Suppressor macrophage treated with lipopolysaccharide for 1 hour (primary cell): ENCODE measurements around the gene C1RL.

ENCODE experiments used
- DNase-seq, 3 donors: peaks; one replicate each; pipeline ENCODE4 v3.0.0-alpha.2; 2020 to 2022

Gene C1RL

GRCh38 chr12:7108796-7109571, at the start of gene C1RL:
Gene C1RL (minus strand): TSS chr12:7109214. CDS start chr12:7109180, 34 bp downstream.
- DNase-seq = peak; percentile 89 to 91 (median 90)

GRCh38 chr12:7157391-7157790, 48.4 kb upstream of the C1RL start:
- no peak for DNase-seq

- no peak for DNase-seq
These were observed 47.5 kb upstream of the C1RL start for GRCh38 chr12:7156259-7157197.

GRCh38 chr12:7155471-7156034, 46.5 kb upstream of the C1RL start:
- DNase-seq = no peak

- DNase-seq = no peak
These were observed 46.0 kb upstream of the C1RL start for GRCh38 chr12:7154901-7155470.

GRCh38 chr12:7154042-7154441, 45.0 kb upstream of the C1RL start:
- no peak for DNase-seq

GRCh38 chr12:7152818-7153217, 43.8 kb upstream of the C1RL start:
- DNase-seq = no peak

GRCh38 chr12:7151532-7151931, 42.5 kb upstream of the C1RL start:
- DNase-seq = peak in 1 of 3 donors; percentile 32

- no peak for DNase-seq
These were observed 41.8 kb upstream of the C1RL start for GRCh38 chr12:7150841-7151240.

- DNase-seq = no peak
These were observed 41.3 kb upstream of the C1RL start for GRCh38 chr12:7150356-7150755.

GRCh38 chr12:7146906-7147305, 37.9 kb upstream of the C1RL start:
- DNase-seq = no peak

GRCh38 chr12:7146228-7146627, 37.2 kb upstream of the C1RL start:
- DNase-seq = no peak

- DNase-seq = no peak
These were observed 36.7 kb upstream of the C1RL start for GRCh38 chr12:7145671-7146070.

GRCh38 chr12:7144414-7145120, 35.6 kb upstream of the C1RL start:
- peak; percentile 46 to 67 (median 50) for DNase-seq

GRCh38 chr12:7143564-7143963, 34.5 kb upstream of the C1RL start:
- DNase-seq = no peak

- DNase-seq = no peak
These were observed 33.9 kb upstream of the C1RL start for GRCh38 chr12:7142809-7143465.

- DNase-seq = peak; percentile 80 to 88 (median 82)
These were observed 33.1 kb upstream of the C1RL start for GRCh38 chr12:7142056-7142644.

- DNase-seq = no peak
These were observed 32.5 kb upstream of the C1RL start for GRCh38 chr12:7141351-7142005.

GRCh38 chr12:7139200-7139599, 30.2 kb upstream of the C1RL start:
- peak in 2 of 3 donors; percentile 27 to 43 for DNase-seq

GRCh38 chr12:7137908-7138307, 28.9 kb upstream of the C1RL start:
- peak; percentile 62 to 69 (median 65) for DNase-seq

- no peak for DNase-seq
These were observed 27.7 kb upstream of the C1RL start for GRCh38 chr12:7136676-7137075.
